ENCODE measurements around the gene SEPTIN10. TPM values are rescaled to one million over a fixed set of nuclear protein-coding genes. Genes with fewer than 3 reads are reported as not detected.
"Not testable (repeated sequence)": the region's sequence is repeated elsewhere in the genome, so short reads cannot be mapped to it uniquely, and the experiment has no call there.

Gene SEPTIN10
- total and polyA plus RNA-seq, 2 experiments from 2014 or later, result 60.0 to 77.3 TPM

- DNase-seq (ENCODE audit: low read depth in 1 of 2, low spot score in 1 of 2), result no peak
- no peaks in the 10 kb centered on the region for H3K27me3 ChIP-seq
- H3K9me3 ChIP-seq (ENCODE audit: low read depth), result no peaks in the 10 kb centered on the region
- TF ChIP-seq CTCF (IDR thresholded peaks at IDR 0.05; ENCODE audit: low read depth, low read length), result no peak
- no peak overlapping the region for H3K4me3 ChIP-seq
- H3K4me1 ChIP-seq (ENCODE audit: low read depth), result peaks cover 9% of the 10 kb centered on the region
- H3K36me3 ChIP-seq, result no peaks in the 10 kb centered on the region
- H3K27ac ChIP-seq, result peak overlapping the region; percentile 59
These were observed 31.8 kb upstream of the SEPTIN10 start for GRCh38 chr2:109645412-109646184.

GRCh38 chr2:109644571-109645275, 31.0 kb upstream of the SEPTIN10 start:
- Histone ChIP-seq H3K27me3 (no peaks in the 10 kb centered on the region), H3K4me3 (no peak overlapping the region), H3K27ac (peak overlapping the region; percentile 59), H3K36me3 (no peaks in the 10 kb centered on the region), H3K4me1 (ENCODE audit: low read depth) (peaks cover 9% of the 10 kb centered on the region), H3K9me3 (ENCODE audit: low read depth) (no peaks in the 10 kb centered on the region)
- DNase-seq (ENCODE audit: low read depth in 1 of 2, low spot score in 1 of 2), result peak in 1 of 2 donors; percentile 70
- no peak for TF ChIP-seq CTCF (IDR thresholded peaks at IDR 0.05; ENCODE audit: low read depth, low read length)

GRCh38 chr2:109640000-109640399, 26.2 kb upstream of the SEPTIN10 start:
- H3K4me3 ChIP-seq; H3K36me3 ChIP-seq; H3K4me1 ChIP-seq (ENCODE audit: low read depth); H3K9me3 ChIP-seq (ENCODE audit: low read depth); DNase-seq (ENCODE audit: low read depth in 1 of 2, low spot score in 1 of 2); H3K27ac ChIP-seq; H3K27me3 ChIP-seq: not testable (repeated sequence)

- no peak for TF ChIP-seq CTCF (IDR thresholded peaks at IDR 0.05; ENCODE audit: low read depth, low read length)
- Histone ChIP-seq H3K36me3 (no peaks in the 10 kb centered on the region), H3K4me1 (ENCODE audit: low read depth) (no peaks in the 10 kb centered on the region), H3K27ac (no peak overlapping the region), H3K27me3 (no peaks in the 10 kb centered on the region), H3K9me3 (ENCODE audit: low read depth) (no peaks in the 10 kb centered on the region), H3K4me3 (no peak overlapping the region)
- DNase-seq (ENCODE audit: low read depth in 1 of 2, low spot score in 1 of 2), result peak in 1 of 2 donors; percentile 81
These were observed 25.0 kb upstream of the SEPTIN10 start for GRCh38 chr2:109638795-109639194.

- H3K36me3 ChIP-seq, result no peaks in the 10 kb centered on the region
- H3K4me3 ChIP-seq, result no peak overlapping the region
- H3K9me3 ChIP-seq (ENCODE audit: low read depth), result no peaks in the 10 kb centered on the region
- TF ChIP-seq CTCF (IDR thresholded peaks at IDR 0.05; ENCODE audit: low read depth, low read length), result no peak
- H3K4me1 ChIP-seq (ENCODE audit: low read depth), result no peaks in the 10 kb centered on the region
- no peaks in the 10 kb centered on the region for H3K27me3 ChIP-seq
- peak in 1 of 2 donors; percentile 78 for DNase-seq (ENCODE audit: low read depth in 1 of 2, low spot score in 1 of 2)
- H3K27ac ChIP-seq, result no peak overlapping the region
These were observed 24.2 kb upstream of the SEPTIN10 start for GRCh38 chr2:109637749-109638570.

Measured in cardiac muscle cell (in vitro differentiated cells and primary cell).